Renal cortical epithelial cell (primary cell): ENCODE data around the gene PHLDB3. TPM values are rescaled to one million over a fixed set of nuclear protein-coding genes. Genes with fewer than 3 reads are reported as not detected.
"Not testable (repeated sequence)": the region's sequence is repeated elsewhere in the genome, so short reads cannot be mapped to it uniquely, and the experiment has no call there.

Experiments
- DNase-seq: peaks from one replicate; pipeline ENCODE4 v3.0.0-alpha.2; 2011; ENCODE audit warnings: low read depth
- total RNA-seq: library from RNA; depleted of rRNA; stranded (reverse); fragments of >200 nt; gene quantifications from 2 replicates; pipeline ENCODE4 v1.2.3, GENCODE V29; 2014

PHLDB3 gene
- total RNA-seq = 9.6 and 12.3 TPM in 2 replicates

- DNase-seq = peak; percentile 2
Measured at GRCh38 chr19:43504426-43505185, at the start of gene PHLDB3. Gene PHLDB3 (minus strand): TSS chr19:43504746. CDS start chr19:43504118, 628 bp downstream.

GRCh38 chr19:43553656-43554055, 49.1 kb upstream of the PHLDB3 start:
- no peak for DNase-seq

DNA sequence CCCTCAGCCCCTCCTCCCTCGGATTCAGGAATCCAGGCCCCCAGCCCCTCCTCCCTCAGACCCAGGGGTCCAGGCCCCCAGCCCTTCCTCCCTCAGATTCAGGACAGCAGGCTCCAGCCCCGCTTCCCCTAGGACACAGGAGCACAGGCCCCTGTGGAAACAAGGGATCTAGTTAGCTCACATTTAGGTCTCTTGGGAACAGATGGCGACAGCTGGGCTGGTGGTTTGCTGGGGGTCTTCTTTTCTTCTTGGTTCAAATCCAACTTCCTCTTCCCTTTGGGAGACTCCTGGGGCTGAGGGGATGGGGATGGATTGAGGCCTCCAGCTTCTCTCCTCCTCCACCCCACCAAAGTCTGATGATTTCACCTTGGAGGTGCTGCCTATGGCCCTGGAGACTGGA, 48.1 kb upstream of the PHLDB3 start:
- no peak for DNase-seq

DNA sequence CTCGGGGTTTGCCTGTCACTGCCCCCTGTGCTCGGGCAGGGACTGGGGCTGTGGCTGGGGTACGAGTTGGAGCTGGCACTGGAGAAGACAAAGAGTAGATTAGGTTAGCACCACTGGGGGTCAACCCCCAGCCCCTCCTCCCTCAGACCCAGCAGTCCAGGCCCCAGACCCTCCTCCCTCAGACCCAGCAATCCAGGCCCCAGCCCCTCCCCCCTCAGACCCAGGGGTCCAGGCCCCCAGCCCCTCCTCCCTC, 47.6 kb upstream of the PHLDB3 start:
- DNase-seq = no peak

DNA sequence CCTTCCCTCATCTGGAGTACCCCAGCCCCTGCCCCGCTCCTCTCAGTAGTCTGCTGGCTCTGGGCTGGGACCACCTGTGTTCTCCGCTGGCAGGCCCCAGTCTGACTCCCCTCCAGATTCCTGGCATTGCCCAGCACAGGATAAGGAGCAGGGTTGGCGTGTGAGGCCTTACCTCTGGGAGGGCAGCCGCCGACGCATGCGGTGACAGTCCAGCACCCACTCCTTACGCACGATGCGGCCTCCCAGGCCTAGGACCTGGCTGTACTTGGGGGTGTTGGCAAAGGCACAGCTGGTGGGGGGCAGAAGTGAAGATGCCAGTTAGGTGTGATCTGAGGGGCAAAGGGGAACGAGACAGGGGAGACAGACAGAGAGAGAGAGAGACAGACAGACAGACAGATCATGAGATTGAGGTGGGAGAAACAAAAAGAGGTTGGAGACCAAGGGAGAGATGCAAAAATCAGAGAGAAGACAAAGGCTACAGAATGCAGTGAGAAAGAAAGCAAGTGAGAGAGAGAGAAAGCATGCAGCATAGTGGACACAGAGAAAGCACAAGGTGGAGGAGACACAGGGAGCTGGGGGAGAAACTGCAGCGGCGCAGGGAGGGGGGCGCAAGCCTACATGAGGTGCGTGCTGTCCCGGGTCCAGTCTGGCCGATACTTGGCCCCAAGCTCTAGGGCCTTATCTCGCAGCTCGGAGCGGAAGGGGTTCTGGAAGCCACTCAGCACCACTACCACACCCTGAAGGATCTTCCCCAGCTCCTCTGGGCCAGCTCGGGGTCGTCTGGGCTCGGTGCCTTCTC, 47.1 kb upstream of the PHLDB3 start:
- DNase-seq = no peak

DNA sequence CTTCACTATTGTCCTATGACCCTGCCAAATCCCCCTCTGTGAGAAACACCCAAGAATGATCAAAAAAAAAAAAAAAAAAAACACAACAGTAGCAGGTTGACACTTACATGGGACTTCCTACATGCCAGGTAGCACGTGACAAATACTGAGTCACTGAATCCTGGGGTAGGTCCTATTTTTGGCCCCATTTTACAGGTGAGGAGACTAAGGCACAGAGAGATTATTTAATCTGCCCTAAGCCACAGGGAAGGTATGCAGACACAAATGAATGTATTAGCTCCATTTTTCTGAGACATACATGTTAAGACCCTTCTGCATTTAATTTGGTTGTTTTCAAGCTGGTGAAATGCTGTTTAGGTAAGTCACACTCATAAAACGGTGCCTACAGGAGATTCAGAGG, 44.2 kb upstream of the PHLDB3 start:
- DNase-seq = no peak

DNA sequence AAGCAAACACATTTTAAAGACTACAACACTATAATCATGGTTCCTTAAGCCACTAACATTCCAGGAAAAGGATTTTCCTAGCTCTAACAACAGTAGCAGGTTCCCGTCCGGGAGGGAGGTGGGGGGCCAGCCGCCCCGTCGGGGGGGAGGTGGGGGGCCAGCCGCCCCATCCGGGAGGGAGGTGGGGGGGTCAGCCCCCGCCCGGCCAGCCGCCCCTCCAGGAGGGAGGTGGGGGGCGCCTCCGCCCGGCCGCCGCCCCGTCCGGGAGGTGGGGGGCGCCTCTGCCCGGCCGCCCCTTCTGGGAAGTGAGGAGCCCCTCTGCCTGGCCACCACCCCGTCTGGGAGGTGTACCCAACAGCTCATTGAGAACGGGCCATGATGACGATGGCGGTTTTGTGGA, 43.4 kb upstream of the PHLDB3 start:
- not testable (repeated sequence) for DNase-seq

- DNase-seq = no peak
Measured at GRCh38 chr19:43546581-43546980, 42.0 kb upstream of the PHLDB3 start.

GRCh38 chr19:43545981-43546380, 41.4 kb upstream of the PHLDB3 start:
- DNase-seq = no peak

DNA sequence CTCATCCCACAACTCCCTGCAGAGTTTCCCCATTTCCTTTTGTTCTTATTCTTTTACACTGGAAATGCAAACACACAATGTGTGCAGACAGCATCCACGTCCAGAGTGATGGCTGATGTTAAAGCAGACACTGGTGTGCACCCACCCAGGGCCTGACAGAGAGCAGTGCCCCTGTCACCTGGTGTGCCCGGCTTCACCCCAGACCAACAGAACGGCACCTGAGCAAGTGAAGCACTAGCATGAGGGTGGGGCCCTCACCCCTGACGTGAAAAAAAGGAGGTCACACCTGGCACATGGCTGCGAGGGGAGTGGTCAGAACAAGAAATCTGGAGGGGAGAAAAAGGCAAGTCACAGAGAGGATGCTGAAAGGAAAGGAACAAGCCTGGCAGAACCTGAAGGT, 40.7 kb upstream of the PHLDB3 start:
- no peak for DNase-seq

DNA sequence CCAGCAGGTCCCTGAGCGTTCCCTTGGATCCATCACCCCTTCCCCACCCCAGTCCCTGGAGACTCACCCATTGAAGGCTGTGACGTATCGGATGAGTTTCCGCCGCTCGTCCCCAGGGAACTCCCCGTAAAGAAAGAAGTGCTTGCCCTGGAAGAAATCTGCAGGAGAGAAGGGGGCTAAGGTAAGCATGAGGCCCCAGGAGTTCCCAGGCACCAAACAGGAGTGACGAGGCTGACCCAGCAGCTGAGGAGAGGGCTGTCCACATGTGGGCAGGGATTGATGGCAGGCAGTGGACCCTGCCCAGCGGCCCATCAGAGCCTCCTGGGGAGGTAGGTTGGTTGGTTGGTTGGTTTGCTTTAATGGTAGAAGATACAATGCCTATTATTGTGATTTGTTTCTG, 39.5 kb upstream of the PHLDB3 start:
- no peak for DNase-seq

GRCh38 chr19:43541920-43542650, 37.5 kb upstream of the PHLDB3 start:
- no peak for DNase-seq

DNA sequence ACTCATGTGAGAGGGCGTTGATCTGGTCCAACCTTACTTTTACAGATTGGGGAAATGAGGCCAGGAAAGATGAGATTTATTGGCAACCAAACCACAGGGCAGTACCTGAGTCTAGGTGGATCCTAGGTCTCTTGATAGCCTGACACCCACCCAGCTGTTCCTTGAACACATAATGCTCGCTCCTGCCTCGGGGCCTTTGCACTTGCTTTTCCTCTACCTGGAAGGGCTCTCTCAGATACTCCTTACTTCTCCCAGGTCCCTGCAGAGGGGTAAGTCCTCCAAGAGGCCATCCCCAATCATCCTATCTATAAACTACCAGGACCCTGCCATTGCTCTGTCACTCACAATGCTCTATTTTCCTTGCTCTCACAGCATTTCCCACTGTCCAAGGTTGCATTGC, 35.8 kb upstream of the PHLDB3 start:
- DNase-seq = no peak

- DNase-seq = no peak
Measured at GRCh38 chr19:43538922-43539321, 34.4 kb upstream of the PHLDB3 start.

DNA sequence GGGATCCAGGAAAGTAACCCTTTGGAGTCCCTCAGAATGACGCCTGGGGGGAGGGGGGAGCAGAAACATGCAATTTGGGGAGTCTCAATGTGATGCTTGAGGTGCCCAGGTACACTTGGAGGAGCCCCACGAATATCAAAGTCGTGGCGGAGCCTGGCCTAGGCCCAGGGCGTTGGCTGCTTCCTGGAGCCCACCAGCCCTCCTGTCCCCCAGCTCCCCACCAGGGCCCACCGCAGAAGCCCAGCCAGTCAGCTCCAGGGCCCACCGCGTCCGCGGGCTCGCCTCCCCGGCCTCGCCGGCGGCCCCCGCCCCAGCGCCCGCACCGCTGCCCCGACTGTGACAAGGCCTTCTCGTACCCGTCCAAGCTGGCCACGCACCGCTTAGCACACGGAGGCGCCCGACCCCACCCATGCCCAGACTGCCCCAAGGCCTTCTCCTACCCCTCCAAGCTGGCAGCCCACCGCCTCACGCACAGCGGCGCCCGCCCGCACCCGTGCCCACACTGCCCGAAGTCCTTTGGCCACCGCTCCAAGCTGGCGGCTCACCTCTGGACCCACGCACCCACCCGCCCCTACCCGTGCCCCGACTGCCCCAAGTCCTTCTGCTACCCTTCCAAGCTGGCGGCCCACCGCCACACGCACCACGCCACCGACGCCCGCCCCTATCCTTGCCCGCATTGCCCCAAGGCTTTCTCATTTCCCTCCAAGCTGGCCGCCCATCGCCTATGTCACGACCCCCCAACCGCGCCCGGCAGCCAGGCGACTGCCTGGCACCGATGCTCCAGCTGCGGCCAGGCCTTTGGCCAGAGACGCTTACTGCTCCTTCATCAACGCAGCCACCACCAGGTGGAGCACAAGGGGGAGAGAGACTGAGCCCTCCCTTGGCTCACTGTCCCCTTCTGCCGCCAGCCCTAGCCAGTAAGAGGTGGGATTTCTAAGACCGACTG, 30.5 kb upstream of the PHLDB3 start:
- DNase-seq = peak; percentile 26

GRCh38 chr19:43534305-43534815, 29.8 kb upstream of the PHLDB3 start:
- DNase-seq = no peak

DNA sequence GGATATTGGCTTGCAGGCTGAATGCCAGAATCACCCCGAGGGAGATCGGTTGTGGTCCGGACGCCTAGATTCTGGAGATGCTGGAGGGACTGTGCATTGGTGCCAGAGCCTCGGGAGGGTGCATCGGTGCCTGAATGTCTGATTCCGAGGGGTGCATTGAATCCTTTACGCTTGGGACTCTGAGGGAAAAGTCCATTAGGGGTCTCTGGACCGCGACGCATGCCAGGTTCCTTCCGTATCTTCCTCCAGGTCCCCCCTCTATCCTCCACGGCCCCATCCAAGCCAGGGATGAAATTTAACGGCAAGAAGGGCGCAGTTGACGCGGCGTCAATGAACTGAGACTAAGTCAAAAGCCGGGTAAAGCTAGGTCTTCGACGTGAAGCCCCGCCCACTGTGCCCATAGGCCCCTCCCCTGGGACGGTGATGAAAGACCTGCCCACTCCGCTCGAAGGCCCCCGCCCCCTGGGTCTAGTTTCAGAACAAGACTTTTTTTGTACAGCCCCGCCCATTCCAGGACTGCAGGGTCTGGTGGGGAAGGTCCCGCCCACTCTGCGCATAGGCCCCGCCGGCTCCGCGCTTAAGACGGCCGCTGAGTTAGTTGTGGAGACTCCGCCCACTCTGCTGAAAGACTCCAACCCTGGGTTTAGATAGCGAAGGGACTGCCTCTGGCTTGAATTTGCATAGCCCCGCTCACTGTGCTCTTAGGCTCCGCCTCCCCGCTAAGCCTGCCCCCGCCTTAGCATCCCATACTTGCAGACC, 29.2 kb upstream of the PHLDB3 start:
- peak; percentile 99 for DNase-seq

DNA sequence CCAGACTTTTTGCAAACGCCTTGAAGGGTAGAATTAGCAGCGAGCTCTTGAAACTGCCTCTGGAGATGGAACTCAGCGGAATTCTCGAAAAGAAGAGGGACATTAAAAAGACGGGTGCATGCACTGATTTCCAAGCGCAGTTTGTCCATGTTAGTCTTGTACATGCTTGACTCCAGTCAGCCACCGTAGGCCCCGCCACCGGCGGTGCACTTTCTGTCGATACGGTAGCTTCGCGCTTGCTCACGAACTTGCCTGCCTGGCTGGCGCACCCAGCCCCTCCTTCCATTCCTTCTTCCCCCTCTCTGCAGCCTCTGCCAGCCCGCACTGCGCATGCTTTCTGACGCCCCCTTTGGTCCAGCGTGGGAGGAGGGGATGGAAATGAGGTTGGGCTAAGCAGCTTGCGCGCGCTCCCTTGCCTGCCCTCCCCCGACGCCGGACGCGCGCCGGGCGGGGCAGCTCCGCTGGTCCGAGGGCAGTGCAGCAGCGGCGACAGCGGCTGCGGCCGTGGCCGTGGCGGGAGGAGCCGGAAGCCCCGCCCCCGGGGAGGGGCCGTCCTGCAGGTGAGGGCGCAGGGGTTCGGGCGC, 28.5 kb upstream of the PHLDB3 start, which contains the start of gene ZNF575:
TSS of gene ZNF575 (plus strand) at position 227 of the 584 bp plus-strand sequence. CDS start 1,235 bp downstream, outside the sequence.
- peak; percentile 82 for DNase-seq

DNA sequence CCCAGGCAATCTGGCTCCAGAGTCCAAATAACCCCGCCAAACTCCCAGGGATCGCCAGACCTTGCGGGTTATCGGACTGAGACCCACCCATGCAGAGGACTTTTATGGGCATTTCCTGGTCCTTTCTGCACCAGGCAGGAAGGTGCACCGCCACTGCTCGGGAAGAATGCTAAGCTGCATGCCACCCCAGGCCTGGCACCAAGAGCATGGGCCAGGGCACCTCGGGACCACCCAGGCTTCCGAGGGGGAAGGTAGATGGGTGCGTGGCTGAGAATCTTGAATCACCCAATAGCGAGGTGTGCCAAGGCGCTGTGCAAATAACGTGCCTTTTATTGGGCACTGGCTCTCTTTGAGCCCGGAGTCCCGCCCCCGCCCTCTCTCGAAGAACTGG, 28.0 kb upstream of the PHLDB3 start:
- no peak for DNase-seq
